IPS-18c (cell line): ENCODE measurements around the gene IKBKE.
A peak's percentile ranks its signal among the peaks of the same experiment; 100 is the strongest.
"Not testable (repeated sequence)": the region's sequence is repeated elsewhere in the genome, so short reads cannot be mapped to it uniquely, and the experiment has no call there.

ENCODE experiments used
- H3K4me3 ChIP-seq: 2 replicates; pipeline ENCODE4 v1.7.0; 2013; ENCODE audit warnings: low read depth, mild to moderate bottlenecking, low read length, moderate library complexity; ENCODE audit not compliant: insufficient read depth
- H3K9me3 ChIP-seq: one replicate; pipeline ENCODE4 v1.6.1; 2013; ENCODE audit warnings: mild to moderate bottlenecking, low read length, moderate library complexity; ENCODE audit not compliant: control insufficient read depth, insufficient read depth

Gene IKBKE

GRCh38 chr1:206467915-206468314, 2.4 kb upstream of the IKBKE start:
- Histone ChIP-seq H3K9me3 (no peaks in the 10 kb centered on the region), H3K4me3 (no peak overlapping the region)

GRCh38 chr1:206468571-206468970, 1.7 kb upstream of the IKBKE start:
- Histone ChIP-seq H3K4me3 (no peak overlapping the region), H3K9me3 (no peaks in the 10 kb centered on the region)

- H3K4me3 ChIP-seq: no peak overlapping the region
Observed at GRCh38 chr1:206469411-206469932, 804 bp upstream of the IKBKE start.

GRCh38 chr1:206470692-206471414, 577 bp downstream of the IKBKE start:
- no peaks in the 10 kb centered on the region for H3K9me3 ChIP-seq
- peak overlapping the region; percentile 61 for H3K4me3 ChIP-seq

More at GRCh38 chr1:206469411-206469932, 804 bp upstream of the IKBKE start:
- H3K9me3 ChIP-seq: no peaks in the 10 kb centered on the region

GRCh38 chr1:206471415-206471801, 1.1 kb downstream of the IKBKE start:
- Histone ChIP-seq H3K9me3 (no peaks in the 10 kb centered on the region), H3K4me3 (peak overlapping the region; percentile 61)

GRCh38 chr1:206472024-206472423, 1.7 kb downstream of the IKBKE start:
- H3K9me3 ChIP-seq: no peaks in the 10 kb centered on the region
- H3K4me3 ChIP-seq: no peak overlapping the region

GRCh38 chr1:206472454-206472853, 2.2 kb downstream of the IKBKE start:
- no peaks in the 10 kb centered on the region for H3K9me3 ChIP-seq
- no peak overlapping the region for H3K4me3 ChIP-seq

GRCh38 chr1:206472886-206473285, 2.6 kb downstream of the IKBKE start:
- Histone ChIP-seq H3K4me3 (no peak overlapping the region), H3K9me3 (no peaks in the 10 kb centered on the region)

- Histone ChIP-seq H3K4me3 (no peak overlapping the region), H3K9me3 (no peaks in the 10 kb centered on the region)
Observed at GRCh38 chr1:206476058-206476457, 5.8 kb downstream of the IKBKE start.

- Histone ChIP-seq H3K9me3 (no peaks in the 10 kb centered on the region), H3K4me3 (no peak overlapping the region)
Observed at GRCh38 chr1:206476591-206476990, 6.3 kb downstream of the IKBKE start.

- no peak overlapping the region for H3K4me3 ChIP-seq
Observed at GRCh38 chr1:206477110-206477509, 6.8 kb downstream of the IKBKE start.

GRCh38 chr1:206477581-206478380, 7.5 kb downstream of the IKBKE start:
- Histone ChIP-seq H3K9me3 (no peaks in the 10 kb centered on the region), H3K4me3 (no peak overlapping the region)

More at GRCh38 chr1:206477110-206477509, 6.8 kb downstream of the IKBKE start:
- no peaks in the 10 kb centered on the region for H3K9me3 ChIP-seq

GRCh38 chr1:206478746-206479145, 8.5 kb downstream of the IKBKE start:
- Histone ChIP-seq H3K4me3 (no peak overlapping the region), H3K9me3 (no peaks in the 10 kb centered on the region)

GRCh38 chr1:206479183-206480125, 9.2 kb downstream of the IKBKE start:
- no peaks in the 10 kb centered on the region for H3K9me3 ChIP-seq

GRCh38 chr1:206480211-206480610, 9.9 kb downstream of the IKBKE start:
- Histone ChIP-seq H3K9me3 (no peaks in the 10 kb centered on the region), H3K4me3 (no peak overlapping the region)

More at GRCh38 chr1:206479183-206480125, 9.2 kb downstream of the IKBKE start:
- no peak overlapping the region for H3K4me3 ChIP-seq

- H3K9me3 ChIP-seq: no peaks in the 10 kb centered on the region
- H3K4me3 ChIP-seq: no peak overlapping the region
Observed at GRCh38 chr1:206482611-206483010, 12.3 kb downstream of the IKBKE start.

- not testable (repeated sequence) for H3K9me3 ChIP-seq, H3K4me3 ChIP-seq
Observed at GRCh38 chr1:206483864-206484263, 13.6 kb downstream of the IKBKE start.
